NB4 (cell line): Measurements from ENCODE around the gene RNF150.

Experiments used
- DNase-seq: peaks from one replicate; pipeline ENCODE4 v3.0.0; 2010; ENCODE audit warnings: low read depth
- H3K4me3 ChIP-seq: one replicate; pipeline ENCODE4 v1.5.1; 2011; ENCODE audit warnings: mild to moderate bottlenecking, low read depth, low read length, moderate library complexity
- CTCF ChIP-seq: IDR thresholded peaks from one replicate; pipeline ENCODE4 v1.5.1; 2012; ENCODE audit warnings: low read depth, low read length
- MAX ChIP-seq: IDR thresholded peaks from 2 replicates; pipeline ENCODE4 v1.6.1; 2011; ENCODE audit warnings: low read depth, low read length
- MYC ChIP-seq: IDR thresholded peaks from 2 replicates; pipeline ENCODE4 v1.6.1; 2011; ENCODE audit warnings: low read depth, low read length
- POLR2A ChIP-seq: IDR thresholded peaks from 2 replicates; pipeline ENCODE4 v1.6.1; 2011; ENCODE audit warnings: mild to moderate bottlenecking; ENCODE audit not compliant: insufficient read length; ENCODE audit errors: extremely low read depth

The RNF150 gene

GRCh38 chr4:141126769-141127168 is 6.5 kb downstream of the RNF150 start:
- H3K4me3 ChIP-seq = no peak overlapping the region
- TF ChIP-seq POLR2A (no peak), MYC (no peak), CTCF (no peak), MAX (no peak)
- no peak for DNase-seq

DNA sequence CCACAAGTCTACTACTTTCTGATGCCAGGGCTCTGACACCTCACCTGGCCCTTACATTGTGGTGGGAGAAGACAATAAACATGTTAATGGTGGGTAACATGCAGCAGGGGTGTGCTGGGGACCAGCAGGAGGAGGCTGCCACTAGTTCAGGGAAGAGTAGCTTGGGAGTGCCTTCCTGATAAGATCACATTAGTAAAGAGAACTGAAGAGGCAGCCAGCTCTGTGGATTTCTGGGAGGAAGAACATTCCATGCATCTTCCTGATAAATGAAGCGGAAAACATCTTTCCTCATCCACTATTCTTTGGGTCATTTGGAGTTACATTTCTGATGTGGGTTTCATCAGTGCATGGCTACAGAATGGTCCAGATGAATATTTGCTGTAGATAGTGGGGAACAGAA is 9.0 kb downstream of the RNF150 start:
- TF ChIP-seq MAX = no peak
- DNase-seq = no peak
- H3K4me3 ChIP-seq = no peak overlapping the region

DNA sequence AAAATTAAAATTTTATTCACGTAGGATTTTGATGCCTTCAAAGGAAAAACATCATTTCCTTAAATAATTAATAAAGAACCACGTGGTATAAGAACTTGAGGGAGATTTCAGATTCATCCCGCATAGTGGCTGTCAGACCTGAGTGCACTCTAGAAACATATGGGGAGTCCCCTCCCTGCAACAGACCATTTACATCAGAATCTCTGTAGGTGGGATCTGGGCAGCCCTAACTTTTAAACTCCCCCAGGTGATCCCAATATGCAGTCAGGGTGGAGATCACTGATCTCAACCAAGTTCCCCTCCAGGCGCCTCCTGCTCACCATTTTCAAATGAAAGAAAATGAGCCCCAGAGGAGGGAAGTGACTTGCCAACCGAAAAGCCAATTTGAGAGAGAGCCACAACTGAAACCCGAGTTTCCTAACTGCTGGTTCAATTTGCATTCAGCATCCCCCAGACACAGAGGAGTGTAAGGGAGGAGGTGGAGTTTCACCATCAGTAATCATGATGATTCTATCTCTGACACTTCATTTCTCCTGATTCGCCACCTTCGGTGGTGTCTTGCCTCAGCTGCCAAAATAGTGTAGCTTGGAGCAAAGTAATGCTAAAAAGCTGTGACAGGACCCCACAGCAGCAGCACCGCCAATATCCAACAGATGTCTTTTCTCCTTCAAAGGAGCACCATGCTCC is 11.4 kb downstream of the RNF150 start:
- DNase-seq = no peak
- TF ChIP-seq CTCF = no peak
- no peak for TF ChIP-seq MAX
- no peak for TF ChIP-seq MYC
- TF ChIP-seq POLR2A = no peak
- H3K4me3 ChIP-seq = no peak overlapping the region

GRCh38 chr4:141121101-141121500 is 12.2 kb downstream of the RNF150 start:
- DNase-seq = no peak
- no peak overlapping the region for H3K4me3 ChIP-seq
- TF ChIP-seq POLR2A (no peak), MYC (no peak), CTCF (no peak), MAX (no peak)

GRCh38 chr4:141120036-141120593 is 13.2 kb downstream of the RNF150 start:
- DNase-seq = no peak
- H3K4me3 ChIP-seq = no peak overlapping the region
- TF ChIP-seq POLR2A (no peak), MYC (no peak), CTCF (no peak), MAX (no peak)

GRCh38 chr4:141119071-141119470 is 14.2 kb downstream of the RNF150 start:
- no peak for DNase-seq
- H3K4me3 ChIP-seq = no peak overlapping the region
- TF ChIP-seq MAX (no peak), MYC (no peak), CTCF (no peak), POLR2A (no peak)
